ENCODE data around the gene HDAC4.

The HDAC4 gene

DNA sequence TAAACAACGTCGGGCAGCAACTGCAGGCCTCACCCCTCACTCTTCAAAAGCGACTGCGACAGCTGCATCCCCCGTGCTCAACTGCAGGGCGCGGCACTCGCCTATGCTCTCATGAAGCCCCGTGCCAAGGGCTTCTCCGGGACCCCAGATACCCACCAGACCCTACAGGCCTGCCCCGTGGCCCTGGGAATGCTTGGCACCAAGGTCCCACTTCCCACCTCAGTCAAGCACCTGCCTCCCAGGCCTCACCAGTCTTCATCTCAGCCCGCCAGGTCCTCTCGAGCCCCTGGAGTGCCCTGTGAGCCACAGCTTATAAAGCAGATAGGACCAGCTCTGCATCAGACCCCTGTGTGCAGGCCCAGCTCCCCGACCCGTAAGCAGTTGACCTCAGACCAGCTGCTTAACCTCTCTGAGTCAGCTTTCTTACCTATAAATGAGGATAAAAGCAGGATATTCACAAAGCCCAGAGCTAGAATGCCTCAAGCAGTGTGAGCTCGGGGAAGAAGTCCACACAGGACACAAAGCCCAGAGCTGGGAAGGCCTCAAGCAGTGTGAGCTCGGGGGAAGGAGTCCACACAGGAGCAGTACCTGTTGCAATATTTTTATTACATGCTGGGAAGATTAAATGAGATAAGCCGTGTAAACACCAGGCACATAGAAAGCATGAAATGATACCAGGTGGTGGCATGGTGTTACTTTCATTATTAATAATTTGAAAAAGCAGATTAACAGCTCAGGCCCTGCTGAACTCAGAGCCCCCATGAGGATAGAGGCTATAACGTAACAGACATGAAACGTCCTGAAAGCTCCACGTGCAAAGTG lies 96.9 kb downstream of the HDAC4 start:
- TF ChIP-seq GLIS1 (tag by site-specific recombination; IDR thresholded peaks at IDR 0.05) = no peak
- TF ChIP-seq SCRT1 (tag by site-specific recombination; IDR thresholded peaks at IDR 0.05; ENCODE audit: borderline replicate concordance) = peak; percentile 61; the same call in 1 of the 2 replicates
- TF ChIP-seq ZNF629 (tag by site-specific recombination; IDR thresholded peaks at IDR 0.05) = no peak
- peak; percentile 72 for TF ChIP-seq ZIC2 (tag by site-specific recombination; IDR thresholded peaks at IDR 0.05)
- peak; percentile 88 for TF ChIP-seq SCRT2 (tag by site-specific recombination; IDR thresholded peaks at IDR 0.05)
- Histone ChIP-seq H3K4me3 (ENCODE audit: low read depth, low read length) (no peak overlapping the region), H3K36me3 (ENCODE audit: control insufficient read depth in 2 of 2, insufficient read depth in 1 of 2, low read length in 2 of 2) (no peaks in the 10 kb centered on the region), H3K9me3 (ENCODE audit: control insufficient read depth, insufficient read depth, low read depth, low read length) (no peaks in the 10 kb centered on the region), H3K27ac (ENCODE audit: extremely low read depth, low read depth, low read length) (no peak overlapping the region), H3K4me1 (ENCODE audit: control insufficient read depth, insufficient read depth, low read length) (peaks cover 5% of the 10 kb centered on the region)
- POLR2A ChIA-PET = no interaction called here
- CTCF ChIA-PET = no interaction called here

DNA sequence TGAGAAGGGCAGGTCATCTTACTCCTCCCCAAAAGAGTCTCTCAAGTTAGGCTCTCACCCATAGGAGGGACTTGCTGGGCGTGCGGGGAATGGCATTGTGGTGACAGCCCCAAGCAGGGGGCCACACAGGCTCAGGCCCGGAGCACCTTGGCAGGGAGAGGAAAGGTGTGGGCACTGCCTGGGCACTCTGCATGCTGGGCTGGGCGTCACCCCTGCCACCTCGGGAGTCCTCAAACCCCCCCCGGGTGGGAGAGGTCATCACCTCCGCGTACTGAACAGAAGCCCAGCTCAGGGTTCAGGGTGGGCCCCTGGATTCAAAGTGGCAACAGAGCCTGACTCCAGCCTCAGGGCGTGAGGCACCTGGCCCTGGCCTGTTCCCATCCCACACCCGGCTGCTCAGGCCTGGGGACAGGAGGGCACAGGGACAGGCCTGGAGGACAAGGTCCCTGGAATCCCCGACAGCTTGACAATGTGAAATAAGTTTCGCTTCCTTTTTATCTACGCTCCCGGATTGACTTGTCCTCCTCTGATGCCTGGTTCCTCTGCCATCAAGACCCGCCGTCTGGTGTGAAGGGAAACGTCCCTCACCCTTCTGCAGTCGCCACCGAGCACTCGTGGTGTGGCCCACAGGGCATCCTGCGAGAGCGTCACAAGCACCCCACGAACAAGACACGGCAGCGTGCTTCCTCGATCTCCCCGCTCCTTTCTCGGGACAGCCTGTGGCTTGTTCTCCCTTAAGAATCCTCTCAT lies 97.8 kb downstream of the HDAC4 start:
- Histone ChIP-seq H3K4me1 (ENCODE audit: control insufficient read depth, insufficient read depth, low read length) (peaks cover 5% of the 10 kb centered on the region), H3K4me3 (ENCODE audit: low read depth, low read length) (no peak overlapping the region), H3K27ac (ENCODE audit: extremely low read depth, low read depth, low read length) (no peak overlapping the region), H3K9me3 (ENCODE audit: control insufficient read depth, insufficient read depth, low read depth, low read length) (no peaks in the 10 kb centered on the region), H3K36me3 (ENCODE audit: control insufficient read depth in 2 of 2, insufficient read depth in 1 of 2, low read length in 2 of 2) (no peaks in the 10 kb centered on the region)
- CTCF ChIA-PET = no interaction called here
- TF ChIP-seq ZSCAN30 (tag by site-specific recombination; IDR thresholded peaks at IDR 0.05) (no peak), ZNF16 (tag by site-specific recombination; IDR thresholded peaks at IDR 0.05; ENCODE audit: low read depth) (no peak)
- POLR2A ChIA-PET = no interaction called here

DNA sequence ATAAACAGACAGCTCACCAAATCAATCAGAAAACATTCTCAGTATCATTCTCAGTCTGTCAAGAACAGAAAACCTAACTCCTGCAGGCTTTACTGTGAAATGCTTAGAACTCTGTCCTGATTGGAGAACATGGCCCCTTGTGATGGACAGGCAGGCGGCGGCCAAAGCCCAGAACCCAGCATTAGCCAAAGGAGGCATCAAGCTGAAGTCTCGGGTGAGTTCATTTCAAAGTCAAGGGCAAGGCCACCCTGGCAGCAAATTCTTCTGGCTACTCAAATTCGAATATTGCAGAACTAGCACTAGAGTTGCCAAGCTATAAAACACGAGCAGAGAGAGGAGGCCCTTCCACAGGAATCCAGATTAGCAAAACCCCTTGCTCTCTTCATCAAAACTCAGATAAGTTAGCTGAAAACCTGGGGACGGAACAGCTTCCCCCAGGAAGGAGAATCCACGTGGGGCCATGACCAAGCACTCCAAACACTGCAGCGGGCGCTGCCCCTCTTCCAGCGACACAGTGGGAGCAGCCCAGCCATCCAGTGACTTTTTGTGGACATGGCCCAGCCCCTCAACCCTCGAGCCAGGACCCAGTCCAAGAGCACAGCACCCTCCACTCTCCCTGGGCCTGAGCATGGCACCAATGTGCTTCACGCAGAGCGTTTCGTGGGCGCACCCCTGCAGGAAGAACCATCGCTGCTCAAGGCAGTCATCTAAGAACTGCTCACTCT lies 98.6 kb downstream of the HDAC4 start:
- no peaks in the 10 kb centered on the region for H3K36me3 ChIP-seq (ENCODE audit: control insufficient read depth in 2 of 2, insufficient read depth in 1 of 2, low read length in 2 of 2)
- H3K27ac ChIP-seq (ENCODE audit: extremely low read depth, low read depth, low read length) = no peak overlapping the region
- no peaks in the 10 kb centered on the region for H3K9me3 ChIP-seq (ENCODE audit: control insufficient read depth, insufficient read depth, low read depth, low read length)
- H3K4me3 ChIP-seq (ENCODE audit: low read depth, low read length) = no peak overlapping the region
- TF ChIP-seq, protein P1, sequence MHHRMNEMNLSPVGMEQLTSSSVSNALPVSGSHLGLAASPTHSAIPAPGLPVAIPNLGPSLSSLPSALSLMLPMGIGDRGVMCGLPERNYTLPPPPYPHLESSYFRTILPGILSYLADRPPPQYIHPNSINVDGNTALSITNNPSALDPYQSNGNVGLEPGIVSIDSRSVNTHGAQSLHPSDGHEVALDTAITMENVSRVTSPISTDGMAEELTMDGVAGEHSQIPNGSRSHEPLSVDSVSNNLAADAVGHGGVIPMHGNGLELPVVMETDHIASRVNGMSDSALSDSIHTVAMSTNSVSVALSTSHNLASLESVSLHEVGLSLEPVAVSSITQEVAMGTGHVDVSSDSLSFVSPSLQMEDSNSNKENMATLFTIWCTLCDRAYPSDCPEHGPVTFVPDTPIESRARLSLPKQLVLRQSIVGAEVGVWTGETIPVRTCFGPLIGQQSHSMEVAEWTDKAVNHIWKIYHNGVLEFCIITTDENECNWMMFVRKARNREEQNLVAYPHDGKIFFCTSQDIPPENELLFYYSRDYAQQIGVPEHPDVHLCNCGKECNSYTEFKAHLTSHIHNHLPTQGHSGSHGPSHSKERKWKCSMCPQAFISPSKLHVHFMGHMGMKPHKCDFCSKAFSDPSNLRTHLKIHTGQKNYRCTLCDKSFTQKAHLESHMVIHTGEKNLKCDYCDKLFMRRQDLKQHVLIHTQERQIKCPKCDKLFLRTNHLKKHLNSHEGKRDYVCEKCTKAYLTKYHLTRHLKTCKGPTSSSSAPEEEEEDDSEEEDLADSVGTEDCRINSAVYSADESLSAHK (tag by site-specific recombination; IDR thresholded peaks at IDR 0.05) = no peak
- TF ChIP-seq ZNF350 (tag by site-specific recombination; IDR thresholded peaks at IDR 0.05) = no peak
- TF ChIP-seq ZNF37A (tag by site-specific recombination; IDR thresholded peaks at IDR 0.05) = no peak
- TF ChIP-seq, protein P2, sequence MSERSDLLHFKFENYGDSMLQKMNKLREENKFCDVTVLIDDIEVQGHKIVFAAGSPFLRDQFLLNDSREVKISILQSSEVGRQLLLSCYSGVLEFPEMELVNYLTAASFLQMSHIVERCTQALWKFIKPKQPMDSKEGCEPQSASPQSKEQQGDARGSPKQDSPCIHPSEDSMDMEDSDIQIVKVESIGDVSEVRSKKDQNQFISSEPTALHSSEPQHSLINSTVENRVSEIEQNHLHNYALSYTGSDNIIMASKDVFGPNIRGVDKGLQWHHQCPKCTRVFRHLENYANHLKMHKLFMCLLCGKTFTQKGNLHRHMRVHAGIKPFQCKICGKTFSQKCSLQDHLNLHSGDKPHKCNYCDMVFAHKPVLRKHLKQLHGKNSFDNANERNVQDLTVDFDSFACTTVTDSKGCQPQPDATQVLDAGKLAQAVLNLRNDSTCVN (tag by site-specific recombination; optimal IDR thresholded peaks at IDR 0.05) = no peak
- no peak for TF ChIP-seq ZNF423 (tag by site-specific recombination; IDR thresholded peaks at IDR 0.05)
- ChIA-PET CTCF (interaction anchor here (0.7 to 1.0 kb wide), 2 partner anchors 159 to 240 kb away, joined by 3 to 4 read pairs; no protein-coding TSS in a partner anchor), POLR2A (no interaction called here)
- H3K4me1 ChIP-seq (ENCODE audit: control insufficient read depth, insufficient read depth, low read length) = peaks cover 5% of the 10 kb centered on the region
